HepG2 (cell line): ENCODE data around the gene CDX2. TPM values are rescaled to one million over a fixed set of nuclear protein-coding genes. Genes with fewer than 3 reads are reported as not detected.

Experiments used
- KAT2B ChIP-seq: fragments of 150-350 bp; IDR thresholded peaks from 2 replicates; pipeline ENCODE4 v1.6.1; 2014; ENCODE audit warnings: low read depth, low read length, borderline replicate concordance
- KLF13 ChIP-seq: sonication (generic); formaldehyde crosslinking; IDR thresholded peaks from 2 replicates; pipeline ENCODE4 v1.4.0; 2020; ENCODE audit warnings: mild to moderate bottlenecking, missing genetic modification reagents
- MAF1 ChIP-seq: sonication (generic); formaldehyde crosslinking; IDR thresholded peaks from 2 replicates; pipeline ENCODE4 v1.5.0; 2020; ENCODE audit warnings: missing genetic modification reagents, borderline replicate concordance
- MTA3 ChIP-seq: sonication (generic); formaldehyde crosslinking; IDR thresholded peaks from 2 replicates; pipeline ENCODE4 v1.4.0; 2020; ENCODE audit warnings: missing genetic modification reagents
- POLR2AphosphoS5 ChIP-seq: IDR thresholded peaks from 2 replicates; pipeline ENCODE4 v1.6.1; 2012; ENCODE audit warnings: low read depth, low read length
- SP2 ChIP-seq: sonication (generic); formaldehyde crosslinking; IDR thresholded peaks from 2 replicates; pipeline ENCODE4 v1.5.1; 2020; ENCODE audit warnings: mild to moderate bottlenecking, missing genetic modification reagents
- STAG1 ChIP-seq: sonication (generic); formaldehyde crosslinking; IDR thresholded peaks from 2 replicates; pipeline ENCODE4 v1.4.0; 2020; ENCODE audit warnings: missing genetic modification reagents
- STAT5B ChIP-seq: sonication (generic); formaldehyde crosslinking; IDR thresholded peaks from 2 replicates; pipeline ENCODE4 v1.4.0; 2020; ENCODE audit warnings: missing genetic modification reagents
- TARDBP ChIP-seq: sonication (generic); formaldehyde crosslinking; IDR thresholded peaks from 2 replicates; pipeline ENCODE4 v1.8.0; 2022; ENCODE audit warnings: mild to moderate bottlenecking, missing genetic modification reagents
- TEAD3 ChIP-seq: optimal IDR thresholded peaks from 2 replicates; pipeline ENCODE3; 2016; ENCODE audit warnings: borderline replicate concordance
- TFDP2 ChIP-seq: sonication (generic); formaldehyde crosslinking; IDR thresholded peaks from 2 replicates; pipeline ENCODE4 v1.4.0; 2020; ENCODE audit warnings: missing genetic modification reagents
- ZBTB37 ChIP-seq: sonication (generic); formaldehyde crosslinking; IDR thresholded peaks from 2 replicates; pipeline ENCODE4 v1.4.0; 2020; ENCODE audit warnings: mild to moderate bottlenecking, missing genetic modification reagents
- ZNF20 ChIP-seq: sonication (generic); formaldehyde crosslinking; IDR thresholded peaks from 2 replicates; pipeline ENCODE4 v1.4.0; 2020; ENCODE audit warnings: mild to moderate bottlenecking, moderate library complexity, missing genetic modification reagents
- ZNF24 ChIP-seq: fragments of 450-650 bp; IDR thresholded peaks from 2 replicates; pipeline ENCODE4 v1.6.1; 2017; ENCODE audit warnings: antibody characterized with exemption, mild to moderate bottlenecking
- ZNF274 ChIP-seq: sonication (generic); formaldehyde crosslinking; IDR thresholded peaks from 2 replicates; pipeline ENCODE4 v1.5.1; 2020; ENCODE audit warnings: mild to moderate bottlenecking, missing genetic modification reagents
- ZNF354B ChIP-seq: sonication (generic); formaldehyde crosslinking; IDR thresholded peaks from 2 replicates; pipeline ENCODE4 v1.8.0; 2022; ENCODE audit warnings: mild to moderate bottlenecking, missing genetic modification reagents
- ZNF605 ChIP-seq: sonication (generic); formaldehyde crosslinking; IDR thresholded peaks from 2 replicates; pipeline ENCODE4 v1.8.0; 2022; ENCODE audit warnings: mild to moderate bottlenecking, missing genetic modification reagents
- ZNF737 ChIP-seq: sonication (generic); formaldehyde crosslinking; IDR thresholded peaks from 2 replicates; pipeline ENCODE4 v1.5.0; 2020; ENCODE audit warnings: missing genetic modification reagents, mild to moderate bottlenecking, borderline replicate concordance
- ZNF746 ChIP-seq: sonication (generic); formaldehyde crosslinking; IDR thresholded peaks from 2 replicates; pipeline ENCODE4 v1.8.0; 2022; ENCODE audit warnings: mild to moderate bottlenecking, missing genetic modification reagents
- ZNF781 ChIP-seq: sonication (generic); formaldehyde crosslinking; IDR thresholded peaks from 2 replicates; pipeline ENCODE4 v1.5.1; 2020; ENCODE audit warnings: borderline replicate concordance, mild to moderate bottlenecking, missing genetic modification reagents; ENCODE audit errors: not compliant biosample characterization
- ZSCAN21 ChIP-seq: sonication (generic); formaldehyde crosslinking; IDR thresholded peaks from 2 replicates; pipeline ENCODE4 v1.8.0; 2022; ENCODE audit warnings: mild to moderate bottlenecking, missing genetic modification reagents, moderate library complexity, borderline replicate concordance
- polyA plus RNA-seq, 8 experiments: library from polyadenylated mRNA; depleted of rRNA in 3 of 8; stranded (reverse) in 7 of 8; unstranded in 1 of 8; fragments of >200 nt; fragmentation: Illumina TruSeq in 4 of 8; extraction: Trizol in 4 of 8; gene quantifications; 2 replicates each; pipeline versions ENCODE4 v1.2.1 to v1.2.3, GENCODE V29; 2011 to 2016; ENCODE audit warnings: low read depth in 4 of 8, missing spikeins in 1 of 8, mixed read lengths in 1 of 8; ENCODE audit not compliant: insufficient read depth in 1 of 8
- total RNA-seq, 5 experiments: library from RNA; depleted of rRNA; stranded (reverse); fragments of >200 nt; fragmentation: Illumina TruSeq; extraction: Trizol; gene quantifications; 2 replicates each; pipeline ENCODE4 v1.2.3, GENCODE V29; 2016; ENCODE audit warnings: low read depth in 1 of 5
- TF ChIP-seq, protein P1 (sequence below): sonication (generic); formaldehyde crosslinking; IDR thresholded peaks from 2 replicates; pipeline ENCODE4 v1.4.0; 2020; ENCODE audit warnings: low read depth, mild to moderate bottlenecking, missing genetic modification reagents
- TF ChIP-seq, protein P2 (sequence below): sonication (generic); formaldehyde crosslinking; IDR thresholded peaks from 2 replicates; pipeline ENCODE4 v1.4.0; 2020; ENCODE audit warnings: missing genetic modification reagents; ENCODE audit errors: not compliant biosample characterization
- TF ChIP-seq, protein P3 (sequence below): sonication (generic); formaldehyde crosslinking; IDR thresholded peaks from 2 replicates; pipeline ENCODE4 v1.8.1; 2023; ENCODE audit warnings: mild to moderate bottlenecking, missing genetic modification reagents, borderline replicate concordance

CDX2 gene
- total and polyA plus RNA-seq, 2 of the 13 experiments (the other 11 are each of a cell fraction or from before 2014, with no cell fraction given), result 0.04 TPM; not detected in 1

DNA sequence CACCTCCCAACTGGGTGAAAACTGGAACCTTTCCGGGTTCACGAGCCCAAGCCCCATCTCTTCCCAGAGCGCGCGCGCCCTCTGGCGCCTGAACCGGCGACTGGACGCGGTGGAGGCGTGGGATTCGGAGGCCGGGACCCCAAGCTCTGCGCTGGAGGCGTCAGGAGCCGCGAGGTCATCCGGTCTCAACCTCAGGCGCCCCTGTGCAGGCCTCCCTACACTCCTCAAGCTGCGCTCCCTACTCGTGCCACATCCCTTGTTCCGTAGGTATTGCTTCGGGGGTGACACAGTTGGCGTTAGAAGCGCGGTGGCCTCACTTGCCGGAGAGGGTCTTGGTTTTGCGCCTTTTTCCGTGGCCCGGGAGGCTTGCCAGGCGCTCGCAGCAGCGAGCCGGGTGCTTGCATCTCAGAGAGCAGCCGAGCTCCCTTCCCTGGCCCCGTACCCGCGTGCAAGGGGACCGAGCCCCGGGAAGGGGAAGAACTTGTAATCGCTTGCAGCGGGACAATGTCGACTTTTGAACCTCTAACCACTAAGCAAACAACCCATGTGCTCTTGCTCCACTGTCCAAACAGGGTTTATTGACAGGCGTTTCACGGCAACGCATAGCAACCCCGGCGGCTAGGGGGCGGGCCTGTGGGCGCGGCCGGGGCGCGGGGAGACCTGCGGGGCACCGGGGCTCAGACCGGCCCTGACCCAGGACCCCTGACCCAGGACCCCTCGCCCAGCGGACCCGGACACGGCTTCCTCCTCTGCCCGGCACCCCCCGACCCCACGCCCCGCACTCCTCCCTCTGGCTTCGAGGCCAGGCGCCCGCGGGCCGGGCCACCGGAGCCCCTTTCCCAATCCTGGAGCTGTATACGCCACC is 8.5 kb downstream of the CDX2 start (continued):
- peak; percentile 52 for TF ChIP-seq ZNF781 (CRISPR knock-in tag)
- TF ChIP-seq SP2 (CRISPR knock-in tag), result no peak; the same call in 1 of the 2 replicates
- no peak for TF ChIP-seq KAT2B
- TF ChIP-seq MAF1, result no peak
- TF ChIP-seq ZNF737 (CRISPR knock-in tag), result no peak; the same call in 1 of the 2 replicates
- TF ChIP-seq ZNF354B (CRISPR knock-in tag), result 0 out of 2 replicates have a peak, but pooled peaks have one; percentile 45
- TF ChIP-seq, protein P1, sequence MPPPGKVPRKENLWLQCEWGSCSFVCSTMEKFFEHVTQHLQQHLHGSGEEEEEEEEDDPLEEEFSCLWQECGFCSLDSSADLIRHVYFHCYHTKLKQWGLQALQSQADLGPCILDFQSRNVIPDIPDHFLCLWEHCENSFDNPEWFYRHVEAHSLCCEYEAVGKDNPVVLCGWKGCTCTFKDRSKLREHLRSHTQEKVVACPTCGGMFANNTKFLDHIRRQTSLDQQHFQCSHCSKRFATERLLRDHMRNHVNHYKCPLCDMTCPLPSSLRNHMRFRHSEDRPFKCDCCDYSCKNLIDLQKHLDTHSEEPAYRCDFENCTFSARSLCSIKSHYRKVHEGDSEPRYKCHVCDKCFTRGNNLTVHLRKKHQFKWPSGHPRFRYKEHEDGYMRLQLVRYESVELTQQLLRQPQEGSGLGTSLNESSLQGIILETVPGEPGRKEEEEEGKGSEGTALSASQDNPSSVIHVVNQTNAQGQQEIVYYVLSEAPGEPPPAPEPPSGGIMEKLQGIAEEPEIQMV, result peak; percentile 67; the same call in 1 of the 2 replicates
- TF ChIP-seq, protein P2, sequence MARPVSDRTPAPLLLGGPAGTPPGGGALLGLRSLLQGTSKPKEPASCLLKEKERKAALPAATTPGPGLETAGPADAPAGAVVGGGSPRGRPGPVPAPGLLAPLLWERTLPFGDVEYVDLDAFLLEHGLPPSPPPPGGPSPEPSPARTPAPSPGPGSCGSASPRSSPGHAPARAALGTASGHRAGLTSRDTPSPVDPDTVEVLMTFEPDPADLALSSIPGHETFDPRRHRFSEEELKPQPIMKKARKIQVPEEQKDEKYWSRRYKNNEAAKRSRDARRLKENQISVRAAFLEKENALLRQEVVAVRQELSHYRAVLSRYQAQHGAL (CRISPR knock-in tag), result no peak
- TF ChIP-seq ZSCAN21, result peak; percentile 88
- TF ChIP-seq ZNF274 (CRISPR knock-in tag), result no peak
- TF ChIP-seq ZNF605 (CRISPR knock-in tag), result no peak
- no peak for TF ChIP-seq ZNF24
- no peak for TF ChIP-seq STAT5B (CRISPR knock-in tag)
- peak; percentile 37; the same call in 1 of the 2 replicates for TF ChIP-seq POLR2AphosphoS5
- TF ChIP-seq ZNF20, result peak; percentile 68; the same call in 1 of the 2 replicates
- peak; percentile 79 for TF ChIP-seq TEAD3
- TF ChIP-seq ZBTB37 (CRISPR knock-in tag), result peak; percentile 68; the same call in 1 of the 2 replicates
- TF ChIP-seq TARDBP (CRISPR knock-in tag), result peak; percentile 93
- TF ChIP-seq KLF13 (CRISPR knock-in tag), result no peak
- peak; percentile 72 for TF ChIP-seq ZNF746 (CRISPR knock-in tag)
- TF ChIP-seq STAG1 (CRISPR knock-in tag), result peak; percentile 80
- TF ChIP-seq, protein P3, sequence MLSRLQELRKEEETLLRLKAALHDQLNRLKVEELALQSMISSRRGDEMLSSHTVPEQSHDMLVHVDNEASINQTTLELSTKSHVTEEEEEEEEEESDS, result no peak
- no peak for TF ChIP-seq MTA3
- peak; percentile 77; the same call in 1 of the 2 replicates for TF ChIP-seq TFDP2
